Stimulated activated CD8-positive, alpha-beta memory T cell treated with anti-CD3 and anti-CD28 coated beads, Interleukin-4, amount 100 ng/mL, for 4 hours (primary cell): ENCODE results near the gene FBXO28.

Experiments
- DNase-seq, 2 donors: peaks; one replicate each; pipeline ENCODE4 v3.0.0-alpha.2; 2020; ENCODE audit warnings: low read depth in 2 of 2, low spot score in 1 of 2

The FBXO28 gene

GRCh38 chr1:224095339-224095738 is 18.6 kb upstream of the FBXO28 start:
- DNase-seq = no peak

DNA sequence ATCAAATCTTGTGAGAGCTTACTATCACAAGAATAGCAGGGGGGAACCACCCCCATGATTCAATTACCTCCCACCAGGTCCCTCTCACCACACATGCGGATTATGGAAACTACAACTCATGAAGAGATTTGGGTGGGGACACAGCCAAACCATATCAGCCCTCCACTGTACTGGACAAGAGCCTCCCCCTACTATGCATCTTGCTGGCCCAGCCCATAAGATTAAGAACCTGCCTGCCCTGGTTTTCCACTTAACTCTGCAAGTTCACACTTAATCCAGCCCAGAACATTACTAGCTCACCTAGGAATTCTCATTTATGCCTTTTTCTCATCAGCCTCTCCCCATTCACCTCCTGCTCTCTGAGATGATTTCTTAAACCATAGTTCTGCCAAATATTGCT is 18.0 kb upstream of the FBXO28 start:
- no peak for DNase-seq

GRCh38 chr1:224096773-224097172 is 17.1 kb upstream of the FBXO28 start:
- DNase-seq = no peak

DNA sequence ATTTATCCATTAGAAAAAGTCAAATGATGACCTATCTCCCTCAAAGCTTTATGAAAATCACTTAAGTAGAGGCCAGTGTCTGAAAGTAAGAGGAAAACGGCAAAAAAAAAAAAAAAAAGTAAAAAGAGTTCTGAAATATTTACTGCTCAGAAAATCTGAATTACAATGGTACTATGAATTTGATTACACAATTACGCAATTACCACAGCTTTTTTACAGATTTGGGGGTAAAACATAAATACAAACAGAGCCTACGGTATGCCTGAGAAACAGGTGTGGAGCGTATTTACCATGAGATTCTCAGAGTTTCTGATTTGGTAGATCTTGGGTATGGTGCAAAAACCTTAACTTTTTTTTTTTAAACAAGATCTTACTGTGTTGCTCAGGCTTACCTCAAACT is 15.9 kb upstream of the FBXO28 start:
- DNase-seq = no peak

DNA sequence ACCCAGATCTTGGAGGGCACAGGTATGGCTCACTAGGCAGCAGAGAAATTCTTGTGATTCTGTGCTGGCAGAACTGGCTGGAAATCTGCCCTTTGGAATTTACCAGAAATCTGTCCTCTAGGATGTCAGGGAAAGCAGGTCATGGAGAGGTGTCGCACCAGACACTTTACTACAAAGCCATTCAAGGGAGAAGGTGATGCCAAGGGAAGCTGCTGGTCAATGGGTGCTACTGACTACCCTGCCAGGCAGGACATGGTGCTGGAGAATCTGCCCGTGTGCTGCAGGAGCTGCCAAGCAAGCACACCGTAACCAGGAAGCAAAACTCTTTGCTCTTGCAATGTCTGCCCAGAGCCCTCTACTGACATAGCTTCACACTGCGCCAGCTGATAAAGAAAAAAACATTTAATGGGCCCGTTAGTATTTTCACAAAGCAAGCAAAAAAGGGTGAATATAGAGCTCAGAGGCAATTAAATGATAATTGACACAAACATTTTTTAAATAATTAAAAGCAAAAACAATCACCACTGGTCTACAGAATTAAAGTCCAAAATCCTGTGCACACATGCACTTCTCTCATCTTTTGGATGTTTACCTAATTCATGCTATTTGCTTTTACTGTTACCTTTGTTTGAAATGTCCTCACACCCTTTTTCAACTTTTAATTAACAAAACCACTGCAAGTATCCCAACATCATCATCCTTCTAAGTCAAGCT is 7.2 kb upstream of the FBXO28 start:
- DNase-seq = no peak

DNA sequence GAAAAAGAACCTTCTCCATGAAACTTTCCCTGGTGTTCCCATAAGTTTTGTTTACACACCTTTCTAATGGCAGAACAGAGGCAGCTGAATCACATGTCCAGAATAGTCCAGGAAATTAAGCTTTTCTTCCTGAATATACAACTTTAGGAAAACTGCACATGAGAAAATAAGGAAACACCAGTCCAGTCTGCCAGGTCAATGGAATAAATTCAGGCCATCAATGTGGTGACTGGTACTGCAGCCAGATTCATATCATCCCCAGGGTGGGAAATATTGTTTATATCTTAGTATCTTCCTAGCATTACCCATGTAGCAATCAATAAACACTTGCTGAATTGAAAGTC is 6.7 kb upstream of the FBXO28 start:
- DNase-seq = no peak

GRCh38 chr1:224108991-224109390 is 4.9 kb upstream of the FBXO28 start:
- DNase-seq = no peak

- no peak for DNase-seq
Observed at GRCh38 chr1:224109981-224110380, 3.9 kb upstream of the FBXO28 start.

GRCh38 chr1:224113005-224113404 is 906 bp upstream of the FBXO28 start:
- DNase-seq = no peak

DNA sequence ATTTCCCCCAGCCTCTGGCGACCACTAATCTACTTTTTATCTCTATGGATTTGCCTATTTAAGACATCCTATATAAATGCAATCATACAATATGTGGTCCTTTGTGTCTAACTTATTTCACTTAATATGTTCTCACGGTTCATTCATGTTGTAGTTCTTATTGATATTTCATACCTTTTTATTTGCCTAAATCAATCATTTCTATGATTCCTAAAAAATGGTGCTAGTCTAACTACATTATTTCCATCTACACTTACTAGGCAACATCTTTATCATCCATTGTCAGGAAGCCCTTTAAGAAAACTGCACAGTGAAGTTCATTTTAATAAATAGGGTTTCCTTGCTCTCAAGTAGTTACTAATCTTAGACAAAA is 380 bp upstream of the FBXO28 start:
- DNase-seq = no peak

DNA sequence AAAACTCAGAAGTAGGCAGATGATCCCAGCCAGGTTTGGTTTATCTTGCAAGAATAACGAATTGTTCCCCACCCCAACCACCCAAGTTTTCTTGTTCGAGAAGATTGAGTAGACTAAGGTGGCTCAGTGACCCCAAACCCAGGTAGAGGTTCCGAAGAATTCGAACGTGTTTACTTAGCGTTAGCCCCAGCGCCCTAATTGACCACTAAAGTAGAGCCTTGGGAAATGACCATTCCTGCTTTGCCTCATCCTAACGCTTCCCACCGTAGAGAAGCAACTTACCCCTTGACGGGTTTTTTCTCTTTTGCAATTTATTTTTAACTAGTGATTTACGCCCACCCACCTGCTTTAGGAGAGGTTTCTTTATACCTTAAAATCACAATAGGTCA is 870 bp downstream of the FBXO28 start:
- no peak for DNase-seq

DNA sequence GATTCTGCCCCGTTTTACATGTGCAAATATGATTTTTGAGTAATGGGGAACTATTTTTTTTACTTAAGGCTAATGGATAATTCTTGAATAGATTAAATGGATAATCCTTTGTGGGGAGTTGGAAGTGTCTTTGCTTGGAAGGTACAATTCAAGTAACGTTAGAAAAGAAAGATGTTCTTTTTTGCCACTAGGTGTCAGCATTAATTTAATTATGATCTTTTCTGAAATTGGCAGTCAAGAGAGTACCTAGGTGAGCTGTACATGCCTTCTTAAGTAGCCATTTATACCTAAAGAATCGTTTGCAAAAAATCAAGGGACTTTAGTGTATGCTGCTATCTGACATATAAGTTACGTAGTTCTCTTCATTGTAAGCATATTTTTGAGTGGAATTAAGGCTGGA is 2.2 kb downstream of the FBXO28 start:
- DNase-seq = no peak

DNA sequence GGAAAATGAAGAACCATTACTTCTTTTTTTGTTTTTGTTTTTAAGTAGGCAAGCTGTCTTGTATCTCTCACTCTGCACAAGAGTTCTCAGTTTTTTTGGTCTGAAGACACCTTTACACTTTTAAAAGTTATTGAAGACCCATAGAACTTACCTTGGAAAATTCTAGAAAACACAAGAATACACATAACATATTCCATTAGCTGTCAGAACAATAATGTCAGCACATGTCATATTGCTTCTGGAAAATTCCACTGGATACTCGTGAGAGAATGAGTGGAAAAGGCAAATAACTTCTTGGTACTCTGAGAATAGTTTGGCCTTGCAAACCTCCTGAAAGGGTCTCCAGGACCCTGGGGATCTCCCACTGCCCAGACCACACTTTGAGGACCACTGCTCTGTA is 4.8 kb downstream of the FBXO28 start:
- DNase-seq = no peak

GRCh38 chr1:224123136-224123535 is 9.2 kb downstream of the FBXO28 start:
- no peak for DNase-seq

DNA sequence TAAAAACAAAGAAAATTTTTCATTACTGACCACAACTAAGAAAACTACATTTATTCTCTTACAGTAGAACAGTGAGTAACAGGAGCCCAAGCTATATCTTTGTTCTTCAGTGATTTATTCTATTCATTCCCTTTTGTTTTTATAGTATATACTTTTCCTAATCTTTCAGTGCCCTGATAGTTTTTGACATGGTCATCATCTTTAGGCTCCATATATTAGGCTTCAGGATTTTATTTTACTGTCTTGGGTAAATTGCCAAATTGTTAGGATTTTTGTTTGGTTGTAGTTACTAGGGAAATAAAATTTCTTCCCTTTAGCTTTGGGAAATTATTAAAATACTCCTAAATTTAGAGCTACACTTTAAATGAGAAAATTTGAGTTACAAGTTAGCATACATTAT is 10.3 kb downstream of the FBXO28 start:
- no peak for DNase-seq

- DNase-seq = no peak
Observed at GRCh38 chr1:224127925-224128819, 14.3 kb downstream of the FBXO28 start.

DNA sequence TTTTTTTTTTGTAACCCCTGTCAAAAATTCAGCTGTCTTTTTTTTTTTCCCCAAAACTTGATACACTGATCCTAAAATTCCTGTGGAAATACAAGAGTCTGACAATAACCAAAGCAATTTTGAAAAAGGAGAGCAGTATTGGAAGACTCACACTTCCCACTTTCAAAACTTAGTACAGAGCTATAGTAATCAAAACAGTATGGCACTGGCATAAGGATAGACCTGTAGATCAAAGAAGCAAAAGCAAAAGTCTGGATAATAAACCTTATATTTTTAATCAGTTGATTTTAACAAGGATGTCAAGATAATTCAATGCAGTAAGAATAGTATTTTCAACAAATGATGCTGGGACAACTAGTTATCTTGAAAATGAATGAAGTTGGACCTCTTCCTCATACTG is 17.3 kb downstream of the FBXO28 start:
- no peak for DNase-seq

DNA sequence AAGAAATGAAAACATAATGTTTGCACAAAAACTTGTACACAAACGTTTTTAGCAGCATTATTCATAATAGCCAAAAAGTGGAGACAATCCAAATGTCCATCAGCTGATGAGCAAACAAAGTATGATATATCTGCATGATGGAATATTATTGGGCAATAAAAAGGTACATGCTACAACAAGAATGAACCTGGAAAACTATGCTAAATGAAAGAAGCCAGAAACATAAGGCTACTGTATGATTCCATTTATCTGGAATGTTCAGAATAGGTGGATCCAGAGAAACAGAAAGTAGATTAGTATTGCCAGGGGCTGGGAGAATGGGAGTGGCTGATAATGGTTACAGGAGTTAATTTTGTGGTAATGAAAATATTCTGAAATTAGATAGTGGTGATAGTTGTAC is 19.0 kb downstream of the FBXO28 start:
- DNase-seq = no peak

- no peak for DNase-seq
Observed at GRCh38 chr1:224133741-224134299, 19.9 kb downstream of the FBXO28 start.

DNA sequence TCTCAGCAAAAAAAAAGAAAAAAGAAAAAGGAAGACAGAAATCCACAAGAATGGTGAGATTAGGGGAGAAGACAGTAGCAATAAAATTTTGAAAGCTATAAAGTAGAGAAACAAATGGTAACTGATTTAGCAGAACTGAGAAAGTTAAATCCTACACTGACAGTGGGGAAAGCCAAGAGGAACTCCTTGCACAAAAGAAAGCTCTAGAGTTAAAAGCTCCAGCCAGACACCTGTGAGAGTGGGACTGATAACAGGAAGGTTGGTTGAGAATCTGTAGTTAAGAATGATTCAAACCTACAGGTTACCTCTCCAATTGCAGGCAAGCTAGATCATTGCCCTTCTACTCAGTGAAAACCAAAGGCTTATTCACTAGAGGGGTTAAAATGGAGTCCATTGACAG is 23.6 kb downstream of the FBXO28 start:
- no peak for DNase-seq

GRCh38 chr1:224138198-224138597 is 24.3 kb downstream of the FBXO28 start:
- DNase-seq = no peak

DNA sequence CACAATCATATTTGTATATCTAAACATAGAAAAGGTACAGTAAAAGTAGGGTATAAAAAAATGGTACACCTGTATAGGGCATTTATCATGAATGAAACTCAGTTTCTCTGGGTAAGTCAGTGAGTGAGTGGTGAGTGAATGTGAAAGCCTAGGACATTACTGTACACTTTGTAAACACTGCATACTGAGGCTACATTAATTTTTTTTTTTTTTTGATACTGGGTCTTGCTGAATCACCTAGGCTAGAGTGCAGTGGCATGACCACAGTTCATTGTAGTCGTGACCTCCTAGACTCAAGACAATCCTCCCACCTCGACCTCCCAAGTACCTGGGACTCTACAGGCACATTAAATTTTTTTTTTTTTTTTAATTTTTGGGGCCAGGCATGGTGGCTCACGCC is 27.8 kb downstream of the FBXO28 start:
- DNase-seq = no peak

GRCh38 chr1:224149709-224150108 is 35.8 kb downstream of the FBXO28 start:
- DNase-seq = no peak
